SK-N-SH (cell line): ENCODE data around the gene TCEA3. TPM values are rescaled to one million over a fixed set of nuclear protein-coding genes. Genes with fewer than 3 reads are reported as not detected.

Experiments used
- CTCF ChIA-PET: fragments of 300-600, 350-600 bp; formaldehyde crosslinking; extraction: SDS; loops from one replicate; lab custom pipeline; 2021; lab: Yijun Ruan, JAX
- POLR2A ChIA-PET: fragments of 350-600 bp; sonication (Branson Sonifier 250); formaldehyde crosslinking; extraction: SDS; loops from one replicate; lab custom pipeline; 2020; ENCODE audit warnings: antibody characterized with exemption, inconsistent platforms; lab: Yijun Ruan, JAX
- DNase-seq: peaks from one replicate; pipeline ENCODE4 v3.0.0; 2012
- H2AFZ ChIP-seq: fragments of 200-600 bp; sonication (generic); 2 replicates; pipeline ENCODE4 v1.8.1; 2016; ENCODE audit warnings: antibody characterized with exemption, mild to moderate bottlenecking, low read depth
- H3F3A ChIP-seq: fragments of 200-600 bp; sonication (generic); replicated peaks from 2 replicates; pipeline ENCODE3; 2016; ENCODE audit warnings: antibody characterized with exemption, mild to moderate bottlenecking; ENCODE audit not compliant: insufficient read depth
- H3K27ac ChIP-seq, 2 experiments: fragments of 200-500 bp in 1 of 2; fragments of 200-600 bp in 1 of 2; sonication (Bioruptor generic) in 1 of 2; sonication (generic), shearing (Covaris generic) in 1 of 2; 2 replicates each; pipeline versions ENCODE4 v1.5.1 to v1.6.1; 2014 to 2016; ENCODE audit warnings: low read depth in 2 of 2, inconsistent platforms in 1 of 2, low read length in 1 of 2, mild to moderate bottlenecking in 1 of 2, mixed read lengths in 1 of 2
- H3K27me3 ChIP-seq: fragments of 200-600 bp; sonication (generic), shearing (Covaris generic); 2 replicates; pipeline ENCODE4 v1.6.1; 2016; ENCODE audit warnings: mixed run types; ENCODE audit not compliant: insufficient read depth
- H3K36me3 ChIP-seq, 2 experiments: fragments of 200-500 bp in 1 of 2; fragments of 200-600 bp in 1 of 2; sonication (Bioruptor generic) in 1 of 2; sonication (generic) in 1 of 2; replicated peaks in 1 of 2; 2 replicates each; pipeline versions ENCODE3 to v1.5.1; 2014 to 2016; ENCODE audit warnings: low read length in 1 of 2, mild to moderate bottlenecking in 1 of 2; ENCODE audit not compliant: insufficient read depth in 2 of 2, control insufficient read depth in 1 of 2
- H3K4me1 ChIP-seq, 2 experiments: fragments of 200-500 bp in 1 of 2; fragments of 200-600 bp in 1 of 2; sonication (Bioruptor generic) in 1 of 2; sonication (generic), shearing (Covaris generic) in 1 of 2; 2 replicates each; pipeline versions ENCODE4 v1.5.1 to v1.6.1; 2014 to 2016; ENCODE audit warnings: low read depth in 1 of 2, low read length in 1 of 2, mixed run types in 1 of 2; ENCODE audit not compliant: insufficient read depth in 2 of 2, control insufficient read depth in 1 of 2
- H3K4me2 ChIP-seq: fragments of 200-600 bp; sonication (generic), shearing (Covaris generic); 2 replicates; pipeline ENCODE4 v1.6.1; 2017; ENCODE audit warnings: mixed run types
- H3K4me3 ChIP-seq, 2 experiments: fragments of 200-500 bp in 1 of 2; fragments of 200-600 bp in 1 of 2; sonication (Bioruptor generic) in 1 of 2; sonication (generic), shearing (Covaris generic) in 1 of 2; 2 replicates each; pipeline versions ENCODE4 v1.5.1 to v1.8.1; 2014 to 2016; ENCODE audit warnings: low read depth in 2 of 2, inconsistent platforms in 1 of 2, low read length in 1 of 2, mild to moderate bottlenecking in 1 of 2, mixed read lengths in 1 of 2, moderate library complexity in 1 of 2
- H3K79me2 ChIP-seq: fragments of 200-600 bp; sonication (generic); 2 replicates; pipeline ENCODE4 v1.8.1; 2017; ENCODE audit warnings: mild to moderate bottlenecking; ENCODE audit not compliant: insufficient read depth
- H3K9ac ChIP-seq: fragments of 200-600 bp; sonication (generic); 2 replicates; pipeline ENCODE4 v1.6.1; 2017; ENCODE audit warnings: mixed run types
- H3K9me2 ChIP-seq: fragments of 200-600 bp; sonication (generic); 2 replicates; pipeline ENCODE4 v1.6.1; 2017; ENCODE audit warnings: mixed run types
- H3K9me3 ChIP-seq: fragments of 200-600 bp; sonication (generic); 2 replicates; pipeline ENCODE4 v1.6.1; 2017; ENCODE audit warnings: mixed run types, mild to moderate bottlenecking, moderate library complexity
- H4K20me1 ChIP-seq: fragments of 200-600 bp; sonication (generic); 2 replicates; pipeline ENCODE4 v1.6.1; 2017; ENCODE audit warnings: mild to moderate bottlenecking, mixed run types; ENCODE audit not compliant: insufficient read depth
- CTCF ChIP-seq: fragments of 200-600 bp; sonication (generic); IDR thresholded peaks from 2 replicates; pipeline ENCODE4 v1.6.1; 2017; ENCODE audit warnings: antibody characterized with exemption, mild to moderate bottlenecking, moderate library complexity
- FOSL2 ChIP-seq: IDR thresholded peaks from 2 replicates; pipeline ENCODE4 v1.4.0; 2012; ENCODE audit warnings: low read depth, mild to moderate bottlenecking, moderate library complexity, borderline replicate concordance
- FOXJ3 ChIP-seq: sonication (generic); formaldehyde crosslinking; IDR thresholded peaks from 2 replicates; pipeline ENCODE4 v1.5.1; 2020; ENCODE audit warnings: mild to moderate bottlenecking, missing genetic modification reagents
- GATA2 ChIP-seq: sonication (generic); formaldehyde crosslinking; IDR thresholded peaks from 2 replicates; pipeline ENCODE4 v1.5.0; 2020; ENCODE audit warnings: mild to moderate bottlenecking, missing genetic modification reagents
- IRF3 ChIP-seq: fragments of 150-350 bp; IDR thresholded peaks from 2 replicates; pipeline ENCODE4 v1.6.1; 2016; ENCODE audit warnings: mild to moderate bottlenecking, low read depth, low read length
- JUND ChIP-seq: IDR thresholded peaks from 2 replicates; pipeline ENCODE4 v1.4.0; 2012
- MXI1 ChIP-seq: IDR thresholded peaks from 2 replicates; pipeline ENCODE4 v1.6.1; 2012; ENCODE audit warnings: mild to moderate bottlenecking, low read depth, low read length, improper control_type of control experiment
- NFIC ChIP-seq: IDR thresholded peaks from 2 replicates; pipeline ENCODE4 v1.4.0; 2012; ENCODE audit warnings: borderline replicate concordance
- RXRA ChIP-seq: IDR thresholded peaks from 2 replicates; pipeline ENCODE4 v1.4.0; 2012; ENCODE audit warnings: low read depth, mild to moderate bottlenecking, borderline replicate concordance
- TCF12 ChIP-seq: IDR thresholded peaks from 2 replicates; pipeline ENCODE4 v1.4.0; 2012
- WGBS: methylation state at CpG from one replicate; pipeline ENCODE4 v1.1.6; 2017; ENCODE audit warnings: low lambda C conversion rate; 5-methylcytosine and 5-hydroxymethylcytosine counted together
- polyA plus RNA-seq, 3 experiments: library from polyadenylated mRNA; depleted of rRNA; stranded (reverse); fragments of >200 nt; gene quantifications; 2 replicates each; pipeline ENCODE4 v1.2.3, GENCODE V29; 2012
- TF ChIP-seq, protein P1 (sequence below): IDR thresholded peaks from 2 replicates; pipeline ENCODE4 v1.4.0; 2012; ENCODE audit warnings: low read depth
- TF ChIP-seq, protein P2 (sequence below): IDR thresholded peaks from 2 replicates; pipeline ENCODE4 v1.4.0; 2012; ENCODE audit warnings: low read depth, borderline replicate concordance
- TF ChIP-seq, protein P3 (sequence below): IDR thresholded peaks from 2 replicates; pipeline ENCODE4 v1.6.1; 2012; ENCODE audit warnings: mild to moderate bottlenecking, low read depth, low read length, moderate library complexity

Gene TCEA3
- polyA plus RNA-seq, 1 of the 3 experiments (the other 2 are of a cell fraction) = 1.1 TPM

GRCh38 chr1:23394181-23394580 is 30.4 kb downstream of the TCEA3 start (continued):
- TF ChIP-seq, protein P1, sequence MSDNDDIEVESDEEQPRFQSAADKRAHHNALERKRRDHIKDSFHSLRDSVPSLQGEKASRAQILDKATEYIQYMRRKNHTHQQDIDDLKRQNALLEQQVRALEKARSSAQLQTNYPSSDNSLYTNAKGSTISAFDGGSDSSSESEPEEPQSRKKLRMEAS = peak; percentile 69
- TF ChIP-seq FOSL2 = peak; percentile 64

DNA sequence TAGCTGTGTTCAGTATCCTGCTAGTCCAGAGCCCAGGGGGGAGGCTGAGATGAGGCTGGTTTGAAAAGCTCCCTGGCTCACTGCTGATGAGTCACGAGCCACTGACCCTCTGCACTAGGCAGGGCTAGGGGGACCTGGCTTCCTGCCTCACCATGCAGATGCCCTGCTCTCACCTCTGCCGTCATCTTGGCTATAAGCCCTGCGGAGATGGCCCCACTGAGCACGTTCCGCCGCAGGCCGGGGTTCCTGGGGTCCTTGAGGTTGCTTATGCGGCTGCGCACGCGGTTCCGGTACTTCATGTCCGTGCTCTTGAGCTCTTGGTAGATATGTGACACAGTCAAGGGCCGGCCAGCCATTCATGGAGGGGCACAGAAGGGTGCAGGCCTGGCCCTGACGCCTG is 30.8 kb downstream of the TCEA3 start:
- H2AFZ ChIP-seq = no peak overlapping the region; the same call in 1 of the 2 replicates
- H3K79me2 ChIP-seq = no peaks in the 10 kb centered on the region
- H3K4me3 ChIP-seq = no peak overlapping the region
- ChIA-PET POLR2A (no interaction called here), CTCF (interaction anchor here (1.2 to 3.0 kb wide), 2 partner anchors 10 to 23 kb away, joined by 4 to 31 read pairs; no protein-coding TSS in a partner anchor)
- TF ChIP-seq NFIC = peak; percentile 77
- peak; percentile 82 for TF ChIP-seq FOSL2
- TF ChIP-seq, protein P2, sequence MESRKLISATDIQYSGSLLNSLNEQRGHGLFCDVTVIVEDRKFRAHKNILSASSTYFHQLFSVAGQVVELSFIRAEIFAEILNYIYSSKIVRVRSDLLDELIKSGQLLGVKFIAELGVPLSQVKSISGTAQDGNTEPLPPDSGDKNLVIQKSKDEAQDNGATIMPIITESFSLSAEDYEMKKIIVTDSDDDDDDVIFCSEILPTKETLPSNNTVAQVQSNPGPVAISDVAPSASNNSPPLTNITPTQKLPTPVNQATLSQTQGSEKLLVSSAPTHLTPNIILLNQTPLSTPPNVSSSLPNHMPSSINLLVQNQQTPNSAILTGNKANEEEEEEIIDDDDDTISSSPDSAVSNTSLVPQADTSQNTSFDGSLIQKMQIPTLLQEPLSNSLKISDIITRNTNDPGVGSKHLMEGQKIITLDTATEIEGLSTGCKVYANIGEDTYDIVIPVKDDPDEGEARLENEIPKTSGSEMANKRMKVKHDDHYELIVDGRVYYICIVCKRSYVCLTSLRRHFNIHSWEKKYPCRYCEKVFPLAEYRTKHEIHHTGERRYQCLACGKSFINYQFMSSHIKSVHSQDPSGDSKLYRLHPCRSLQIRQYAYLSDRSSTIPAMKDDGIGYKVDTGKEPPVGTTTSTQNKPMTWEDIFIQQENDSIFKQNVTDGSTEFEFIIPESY = no peak
- TF ChIP-seq GATA2 (CRISPR knock-in tag) = no peak
- no peak for TF ChIP-seq FOXJ3
- TF ChIP-seq RXRA = no peak; the same call in 1 of the 2 replicates
- TF ChIP-seq JUND = no peak; the same call in 1 of the 2 replicates
- TF ChIP-seq CTCF = no peak
- no peak for TF ChIP-seq IRF3
- TF ChIP-seq TCF12 = peak; percentile 52; the same call in 1 of the 2 replicates
- TF ChIP-seq, protein P3, sequence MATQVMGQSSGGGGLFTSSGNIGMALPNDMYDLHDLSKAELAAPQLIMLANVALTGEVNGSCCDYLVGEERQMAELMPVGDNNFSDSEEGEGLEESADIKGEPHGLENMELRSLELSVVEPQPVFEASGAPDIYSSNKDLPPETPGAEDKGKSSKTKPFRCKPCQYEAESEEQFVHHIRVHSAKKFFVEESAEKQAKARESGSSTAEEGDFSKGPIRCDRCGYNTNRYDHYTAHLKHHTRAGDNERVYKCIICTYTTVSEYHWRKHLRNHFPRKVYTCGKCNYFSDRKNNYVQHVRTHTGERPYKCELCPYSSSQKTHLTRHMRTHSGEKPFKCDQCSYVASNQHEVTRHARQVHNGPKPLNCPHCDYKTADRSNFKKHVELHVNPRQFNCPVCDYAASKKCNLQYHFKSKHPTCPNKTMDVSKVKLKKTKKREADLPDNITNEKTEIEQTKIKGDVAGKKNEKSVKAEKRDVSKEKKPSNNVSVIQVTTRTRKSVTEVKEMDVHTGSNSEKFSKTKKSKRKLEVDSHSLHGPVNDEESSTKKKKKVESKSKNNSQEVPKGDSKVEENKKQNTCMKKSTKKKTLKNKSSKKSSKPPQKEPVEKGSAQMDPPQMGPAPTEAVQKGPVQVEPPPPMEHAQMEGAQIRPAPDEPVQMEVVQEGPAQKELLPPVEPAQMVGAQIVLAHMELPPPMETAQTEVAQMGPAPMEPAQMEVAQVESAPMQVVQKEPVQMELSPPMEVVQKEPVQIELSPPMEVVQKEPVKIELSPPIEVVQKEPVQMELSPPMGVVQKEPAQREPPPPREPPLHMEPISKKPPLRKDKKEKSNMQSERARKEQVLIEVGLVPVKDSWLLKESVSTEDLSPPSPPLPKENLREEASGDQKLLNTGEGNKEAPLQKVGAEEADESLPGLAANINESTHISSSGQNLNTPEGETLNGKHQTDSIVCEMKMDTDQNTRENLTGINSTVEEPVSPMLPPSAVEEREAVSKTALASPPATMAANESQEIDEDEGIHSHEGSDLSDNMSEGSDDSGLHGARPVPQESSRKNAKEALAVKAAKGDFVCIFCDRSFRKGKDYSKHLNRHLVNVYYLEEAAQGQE = no peak
- no peak for TF ChIP-seq MXI1
- no peak for DNase-seq
- no peaks in the 10 kb centered on the region for H4K20me1 ChIP-seq
- peak overlapping the region; percentile 66; the same call in 1 of the 2 replicates for H3K4me2 ChIP-seq
- H3K36me3 ChIP-seq = no peaks in the 10 kb centered on the region
- no peaks in the 10 kb centered on the region for H3K9me3 ChIP-seq
- no peaks in the 10 kb centered on the region for H3K9me2 ChIP-seq
- H3K4me1 ChIP-seq = peaks cover 6 to 20% of the 10 kb centered on the region in 2 experiments; a peak in 3 of 4 replicates
- H3F3A ChIP-seq = peaks cover 31% of the 10 kb centered on the region
- H3K9ac ChIP-seq = peak overlapping the region; percentile 1; the same call in 1 of the 2 replicates
- no peaks in the 10 kb centered on the region for H3K27me3 ChIP-seq
- WGBS = no CpG with 5 or more reads among the region's 15 CpGs
- peak overlapping the region; percentile 70 to 88 for H3K27ac ChIP-seq
